ENCODE results near the gene C7.

DNA sequence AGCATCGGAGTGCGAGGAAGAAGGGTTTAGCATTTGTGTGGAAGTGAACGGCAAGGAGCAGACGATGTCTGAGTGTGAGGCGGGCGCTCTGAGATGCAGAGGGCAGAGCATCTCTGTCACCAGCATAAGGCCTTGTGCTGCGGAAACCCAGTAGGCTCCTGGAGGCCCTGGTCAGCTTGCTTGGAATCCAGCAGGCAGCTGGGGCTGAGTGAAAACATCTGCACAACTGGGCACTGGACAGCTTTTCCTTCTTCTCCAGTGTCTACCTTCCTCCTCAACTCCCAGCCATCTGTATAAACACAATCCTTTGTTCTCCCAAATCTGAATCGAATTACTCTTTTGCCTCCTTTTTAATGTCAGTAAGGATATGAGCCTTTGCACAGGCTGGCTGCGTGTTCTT lies 72.1 kb downstream of the C7 start:
- no peak for TF ChIP-seq CTCF (IDR thresholded peaks at IDR 0.05)
- TF ChIP-seq POLR2A (IDR thresholded peaks at IDR 0.05), result no peak
